K562 (cell line): ENCODE results near the gene FAM187B. TPM values are rescaled to one million over a fixed set of nuclear protein-coding genes. Genes with fewer than 3 reads are reported as not detected.

Experiments
- BRCA1 ChIP-seq, 2 experiments: fragments of 450-650 bp in 1 of 2; sonication (generic) in 1 of 2; formaldehyde crosslinking in 1 of 2; IDR thresholded peaks; 2 replicates each; pipeline versions ENCODE4 v1.5.0 to v1.6.1; 2017 to 2020; ENCODE audit warnings: mild to moderate bottlenecking in 1 of 2, missing genetic modification reagents in 1 of 2
- GATAD2A ChIP-seq: fragments of 450-650 bp; IDR thresholded peaks from 2 replicates; pipeline ENCODE4 v1.6.1; 2017
- NRF1 ChIP-seq, 2 experiments: fragments of 450-650 bp; IDR thresholded peaks in 1 of 2; conservative IDR thresholded peaks in 1 of 2; 2 replicates each; pipeline ENCODE4 v1.6.1; 2014; ENCODE audit warnings: mild to moderate bottlenecking in 2 of 2
- PRDM10 ChIP-seq: fragments of 450-650 bp; IDR thresholded peaks from 2 replicates; pipeline ENCODE4 v1.6.1; 2018; ENCODE audit not compliant: partially characterized antibody
- RBM34 ChIP-seq: fragments of 200-400 bp; formaldehyde crosslinking; IDR thresholded peaks from 2 replicates; pipeline ENCODE4 v1.6.1; 2018; ENCODE audit warnings: low read length, borderline replicate concordance; ENCODE audit not compliant: insufficient read depth
- SMAD1 ChIP-seq: fragments of 150-350 bp; IDR thresholded peaks from 2 replicates; pipeline ENCODE4 v1.6.1; 2014; ENCODE audit warnings: low read length, low read depth; ENCODE audit not compliant: partially characterized antibody
- SMAD2 ChIP-seq: fragments of 150-350 bp; IDR thresholded peaks from 2 replicates; pipeline ENCODE4 v1.6.1; 2014; ENCODE audit warnings: low read depth, mild to moderate bottlenecking, low read length
- STAG1 ChIP-seq: sonication (generic); formaldehyde crosslinking; IDR thresholded peaks from 2 replicates; pipeline ENCODE4 v1.5.0; 2020; ENCODE audit warnings: missing genetic modification reagents, borderline replicate concordance
- TAF7 ChIP-seq: fragments of 450-650 bp; IDR thresholded peaks from 2 replicates; pipeline ENCODE4 v1.6.1; 2016; ENCODE audit warnings: missing genetic modification characterization, missing compliant biosample characterization
- TFAP4 ChIP-seq: sonication (generic); formaldehyde crosslinking; IDR thresholded peaks from 2 replicates; pipeline ENCODE4 v1.8.0; 2022; ENCODE audit warnings: missing genetic modification reagents, mild to moderate bottlenecking, moderate library complexity, borderline replicate concordance
- ZBTB11 ChIP-seq, 3 experiments: fragments of 200-800 bp in 1 of 3; fragments of 250-450 bp in 1 of 3; fragments of 450-650 bp in 1 of 3; sonication (Bioruptor Pico) in 1 of 3; sonication (Bioruptor generic) in 1 of 3; formaldehyde crosslinking in 1 of 3; IDR thresholded peaks; 2 replicates each; pipeline versions ENCODE4 v1.6.1 to v1.8.0; 2016 to 2022; ENCODE audit warnings: mild to moderate bottlenecking in 2 of 3, missing genetic modification characterization in 2 of 3, missing compliant biosample characterization in 1 of 3, moderate library complexity in 1 of 3
- ZBTB49 ChIP-seq: sonication (generic); formaldehyde crosslinking; IDR thresholded peaks from 2 replicates; pipeline ENCODE4 v1.8.0; 2022; ENCODE audit warnings: missing genetic modification reagents, mild to moderate bottlenecking, borderline replicate concordance
- ZNF551 ChIP-seq: fragments of 250-450 bp; sonication (Bioruptor Pico); IDR thresholded peaks from 2 replicates; pipeline ENCODE4 v1.5.0; 2021; ENCODE audit warnings: mild to moderate bottlenecking, moderate library complexity
- ZNF586 ChIP-seq: fragments of 450-650 bp; formaldehyde crosslinking; conservative IDR thresholded peaks from 2 replicates; pipeline ENCODE4 v1.4.0; 2020; ENCODE audit warnings: mild to moderate bottlenecking, moderate library complexity
- ZSCAN32 ChIP-seq: fragments of 450-650 bp; formaldehyde crosslinking; IDR thresholded peaks from 2 replicates; pipeline ENCODE4 v1.4.0; 2020; ENCODE audit warnings: mild to moderate bottlenecking, moderate library complexity
- polyA plus RNA-seq, 8 experiments: library from polyadenylated mRNA; depleted of rRNA in 4 of 8; stranded (reverse) in 5 of 8; unstranded in 3 of 8; fragments of >200 nt; fragmentation: Nextera tagmentation in 2 of 8; fragmentation: Illumina TruSeq in 1 of 8; extraction: Ambion mirVana in 2 of 8; extraction: Trizol in 1 of 8; gene quantifications; 2 replicates each; pipeline versions ENCODE4 v1.2.1 to v1.2.3, GENCODE V29; 2011 to 2014; ENCODE audit warnings: inconsistent platforms in 1 of 8, missing spikeins in 1 of 8
- total RNA-seq, 7 experiments: library from RNA; depleted of rRNA in 6 of 7; stranded (reverse); fragments of >200 nt in 6 of 7; fragmentation: Illumina TruSeq in 2 of 7; extraction: Trizol in 2 of 7; gene quantifications; 2 replicates each; pipeline versions ENCODE4 v1.2.1 to v1.2.3, GENCODE V29; 2011 to 2021; ENCODE audit warnings: low replicate concordance in 1 of 7

Gene FAM187B
- total and polyA plus RNA-seq, 9 of the 15 experiments (the other 6 are each of a cell fraction or from before 2014, with no cell fraction given) = 0.04 to 0.09 TPM; not detected in 7

- TF ChIP-seq PRDM10 = peak; percentile 31
- TF ChIP-seq GATAD2A = no peak
- TF ChIP-seq ZBTB11 (CRISPR knock-in tag; IDR thresholded peaks at IDR 0.05) = no peak
- TF ChIP-seq RBM34 = no peak
- TF ChIP-seq ZNF586 (CRISPR knock-in tag) = no peak
- no peak for TF ChIP-seq BRCA1 (IDR thresholded peaks at IDR 0.05)
- no peak for TF ChIP-seq BRCA1 (CRISPR knock-in tag; IDR thresholded peaks at IDR 0.05)
- TF ChIP-seq ZBTB49 (CRISPR knock-in tag) = no peak
- TF ChIP-seq STAG1 (CRISPR knock-in tag) = no peak
- TF ChIP-seq NRF1 (conservative IDR thresholded peaks at IDR 0.05 in 1 of 2, IDR thresholded peaks at IDR 0.05 in 1 of 2) = 0 out of 4 replicates have a peak, but pooled peaks of 1 of the 2 experiments have one; percentile 16
- TF ChIP-seq SMAD1 = no peak
- TF ChIP-seq SMAD2 = no peak
- TF ChIP-seq ZNF551 = no peak
- no peak for TF ChIP-seq ZSCAN32
- TF ChIP-seq TAF7 (tag) = no peak
- peak; percentile 88; the same call in 1 of the 2 replicates for TF ChIP-seq TFAP4 (CRISPR knock-in tag)
Measured at GRCh38 chr19:35224681-35225571, 3.6 kb downstream of the FAM187B start (continued).
